ENCODE data around the gene DNAJB7.
"Not testable (repeated sequence)": the region's sequence is repeated elsewhere in the genome, so short reads cannot be mapped to it uniquely, and the experiment has no call there.

Gene DNAJB7

DNA sequence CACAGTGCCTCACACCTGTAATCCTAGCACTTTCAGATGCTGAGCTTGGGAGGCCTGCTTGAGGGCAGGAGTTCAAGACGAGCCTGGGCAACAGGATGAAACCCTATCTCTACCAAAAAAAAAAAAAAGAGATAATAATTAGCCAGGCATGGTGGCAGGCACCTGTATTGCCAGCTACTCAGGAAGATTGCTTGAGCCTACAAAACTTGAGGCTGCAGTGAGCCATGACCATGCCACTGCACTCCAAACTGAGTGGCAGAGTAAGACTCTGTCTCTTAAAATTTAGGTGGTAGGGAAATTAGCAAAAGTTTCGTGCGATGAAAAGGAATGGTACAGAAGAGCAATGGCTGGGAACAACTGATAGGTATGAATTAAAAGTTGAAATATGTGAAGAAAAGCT is 23.4 kb downstream of the DNAJB7 start:
- DNase-seq = no peak

DNA sequence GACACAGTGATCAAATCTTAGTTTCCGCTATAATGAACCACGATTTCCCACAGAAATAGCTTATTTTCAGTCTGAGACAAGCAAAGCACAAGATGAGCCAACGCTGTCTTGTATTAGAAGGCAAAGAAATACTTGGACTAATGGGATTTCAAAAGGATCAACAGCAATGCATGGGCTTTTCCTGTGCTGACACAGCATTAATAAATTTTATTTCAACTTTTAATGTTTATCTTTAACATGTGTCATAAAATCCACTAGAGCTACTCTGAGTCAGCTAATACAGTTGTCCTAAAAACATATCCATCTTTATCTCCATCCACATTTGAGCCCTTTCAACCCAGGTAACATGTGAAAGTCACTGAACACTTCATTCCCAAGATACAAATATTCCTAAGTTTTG is 27.3 kb downstream of the DNAJB7 start:
- no peak for DNase-seq

DNA sequence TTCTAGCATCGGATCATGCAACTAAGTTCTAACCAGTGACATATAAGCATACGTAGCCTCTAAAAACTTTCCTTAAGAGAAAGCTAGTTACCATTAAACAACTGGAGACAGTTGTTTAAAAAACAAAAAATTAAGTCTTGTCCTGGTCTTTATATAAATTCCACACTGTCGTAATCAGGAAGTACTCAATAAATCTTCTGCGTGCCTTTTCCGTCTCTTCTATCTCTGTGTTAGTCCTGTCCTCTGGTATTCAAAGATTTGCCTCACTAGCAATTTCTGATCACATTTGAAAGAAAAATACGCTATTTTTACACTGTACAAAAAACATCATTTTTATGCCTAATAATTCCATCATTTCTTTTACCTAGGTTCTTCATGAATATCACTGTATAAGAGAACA is 32.8 kb downstream of the DNAJB7 start:
- peak in 1 of 2 donors; percentile 4 for DNase-seq

DNA sequence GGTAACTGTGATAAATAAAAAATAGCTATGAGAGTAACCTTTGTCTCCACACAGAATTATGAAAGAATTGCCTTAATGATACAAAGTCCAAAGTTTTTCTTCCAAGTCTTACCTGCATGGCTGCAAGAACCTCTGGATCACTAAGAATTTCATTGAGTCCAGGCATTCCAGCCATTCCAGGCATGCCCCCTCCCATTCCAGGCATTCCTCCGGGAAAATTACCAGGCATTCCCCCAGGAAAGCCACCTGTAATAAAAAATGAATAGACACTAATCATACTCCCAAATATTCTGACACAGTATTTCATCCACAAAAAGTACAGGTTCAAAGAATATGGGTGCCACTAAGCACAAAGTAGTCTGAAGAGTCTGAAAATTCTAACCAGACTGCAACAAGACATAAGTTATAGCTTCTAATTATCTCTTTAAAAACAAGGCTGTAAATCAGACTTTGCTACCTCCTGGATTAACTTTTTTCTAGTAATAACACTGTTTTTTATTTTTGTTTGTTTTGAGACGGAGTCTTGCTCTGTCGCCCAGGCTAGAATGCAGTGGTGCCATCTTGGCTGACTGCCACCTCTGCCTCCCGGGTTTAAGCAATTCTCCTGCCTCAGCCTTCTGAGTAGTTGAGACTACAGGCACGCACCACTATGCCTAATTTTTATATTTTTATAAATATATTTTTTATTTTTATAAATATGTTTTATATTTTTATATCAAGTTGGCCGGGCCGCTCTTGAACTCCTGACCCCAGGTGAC is 34.8 kb downstream of the DNAJB7 start:
- DNase-seq = no peak

DNA sequence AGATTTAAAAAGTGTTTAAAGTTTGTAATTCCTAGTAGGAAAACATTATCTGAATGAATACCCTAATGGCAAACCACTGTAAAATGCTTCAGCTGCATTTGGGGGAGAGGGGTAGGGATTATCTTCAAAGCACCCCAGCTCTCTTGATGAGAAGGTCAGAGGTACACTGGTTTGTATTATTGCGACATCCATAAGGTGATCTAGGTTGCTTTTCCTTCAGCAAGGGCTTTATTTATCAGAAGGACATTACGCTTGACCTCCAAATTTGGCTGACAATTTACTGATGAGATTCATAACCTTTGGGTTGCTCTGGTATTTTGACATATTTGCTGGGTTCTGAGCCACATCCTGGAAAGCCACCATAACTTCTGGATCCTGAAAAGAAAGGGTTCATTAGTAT is 35.6 kb downstream of the DNAJB7 start:
- not testable (repeated sequence) for DNase-seq

DNA sequence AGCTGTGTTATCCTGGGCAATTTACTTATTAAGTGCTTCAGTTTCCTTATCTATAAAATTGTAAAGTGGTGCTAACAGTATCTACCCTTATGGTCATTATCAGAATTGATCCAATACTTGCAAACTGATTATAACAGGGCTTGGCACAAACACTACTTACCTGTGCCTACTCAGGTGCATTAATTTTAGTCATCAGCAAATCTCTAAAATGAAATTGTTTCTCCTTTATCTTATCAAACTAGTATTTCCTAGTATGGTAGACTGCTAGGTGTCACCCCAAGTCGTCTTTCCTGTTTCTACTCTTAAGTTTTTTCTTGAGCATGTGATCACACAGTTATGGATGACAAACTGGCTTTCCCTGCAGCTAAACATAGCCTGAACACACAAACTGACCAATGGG is 38.5 kb downstream of the DNAJB7 start:
- no peak for DNase-seq

DNA sequence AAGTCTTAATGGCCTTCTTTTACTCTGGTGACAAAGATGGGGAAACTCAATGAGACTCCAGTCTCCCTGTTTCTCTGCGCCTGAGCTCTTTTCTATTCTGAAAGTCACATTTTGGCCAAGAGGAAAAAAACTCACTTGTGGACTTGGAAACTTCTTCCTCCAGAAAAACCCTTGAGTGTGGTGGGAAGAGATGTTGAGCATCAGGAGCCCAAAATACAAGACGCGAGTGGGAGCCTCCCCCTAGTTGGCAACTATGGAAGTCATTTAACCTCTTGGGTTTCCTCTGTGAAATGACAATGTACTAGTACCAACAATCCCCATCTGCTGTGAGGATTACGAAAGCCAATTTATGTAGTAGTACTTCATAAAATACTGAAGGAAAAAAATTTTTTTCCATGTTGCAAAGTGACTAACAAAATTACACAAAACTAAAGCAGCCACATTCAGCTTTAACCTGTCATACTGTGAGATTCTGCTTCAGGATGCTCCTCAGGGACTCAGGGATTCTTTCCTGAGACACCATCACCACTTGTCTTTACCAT is 42.2 kb downstream of the DNAJB7 start:
- DNase-seq = no peak

DNA sequence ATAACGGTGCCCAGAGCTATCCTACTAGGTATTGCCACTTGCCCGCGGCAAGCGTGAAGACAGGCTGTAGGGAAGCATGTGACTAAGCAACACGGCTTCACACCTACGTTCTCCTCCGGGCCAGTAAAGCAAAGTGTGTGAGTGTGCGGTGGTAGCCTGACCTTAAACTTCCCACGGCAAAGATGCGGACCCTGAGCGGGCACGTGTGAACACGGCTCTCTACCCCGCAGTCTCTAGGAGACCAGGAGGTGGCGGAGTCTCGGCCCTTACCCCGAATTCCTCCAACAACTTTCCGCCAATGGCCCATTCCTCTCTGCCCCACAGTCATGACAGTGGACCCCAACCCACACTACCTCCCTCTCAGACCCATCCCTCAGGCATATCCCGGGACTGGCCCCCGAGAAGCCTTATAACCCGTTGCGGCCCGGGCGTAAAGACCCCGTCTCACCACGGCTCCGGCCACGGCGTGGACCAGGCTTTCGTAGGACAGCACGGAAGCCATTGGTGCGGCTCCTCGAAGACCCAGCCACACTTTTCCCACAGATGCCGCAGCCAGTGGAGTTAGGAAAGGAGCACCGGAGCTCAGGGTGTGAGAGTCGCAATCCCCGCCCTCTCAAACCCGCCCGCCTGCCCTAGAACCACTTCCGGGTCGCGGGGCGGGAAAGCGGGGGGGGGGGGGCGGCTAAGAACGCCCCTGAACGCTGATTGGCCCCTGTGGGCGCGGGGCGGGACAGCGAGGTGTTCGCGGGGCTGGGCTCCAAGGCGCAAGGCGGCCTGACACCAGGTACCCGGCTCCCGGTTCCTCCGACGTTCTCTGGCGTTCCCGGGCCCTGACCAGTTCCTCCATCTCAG is 42.9 kb downstream of the DNAJB7 start, which contains the start of gene SLC25A17:
Gene SLC25A17, minus strand, starts transcription at position 600 of the 852 bp plus-strand sequence. Its CDS starts 98 bp downstream, at position 502.
- peak; percentile 70 to 74 for DNase-seq

DNA sequence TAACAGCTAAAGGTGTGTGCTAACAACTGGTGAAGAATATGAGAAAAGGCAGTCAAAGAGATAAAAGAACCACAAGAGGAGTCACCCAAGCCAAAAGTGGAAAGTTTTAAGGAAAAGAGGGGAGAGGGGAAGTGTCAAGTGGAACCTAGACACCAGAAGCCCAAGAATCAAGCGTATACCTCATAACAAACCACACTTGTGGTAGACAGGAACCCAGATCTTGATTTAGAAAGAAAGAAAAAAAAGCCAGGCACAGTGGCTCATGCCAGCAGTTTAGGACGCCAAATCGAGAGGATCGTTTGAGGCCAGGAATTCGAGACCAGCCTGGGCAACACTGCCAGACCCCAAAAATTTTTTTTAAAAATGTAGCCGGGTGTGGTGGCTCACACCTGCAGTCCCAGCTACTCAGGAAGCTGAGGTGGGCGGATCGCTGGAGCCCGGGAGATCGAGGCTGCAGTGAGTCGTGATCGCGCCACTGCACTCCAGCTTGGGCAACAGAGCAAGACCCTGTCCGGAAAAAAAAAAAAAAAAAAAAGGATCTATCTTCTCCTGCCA is 43.6 kb downstream of the DNAJB7 start:
- peak in 1 of 2 donors; percentile 20 for DNase-seq

DNA sequence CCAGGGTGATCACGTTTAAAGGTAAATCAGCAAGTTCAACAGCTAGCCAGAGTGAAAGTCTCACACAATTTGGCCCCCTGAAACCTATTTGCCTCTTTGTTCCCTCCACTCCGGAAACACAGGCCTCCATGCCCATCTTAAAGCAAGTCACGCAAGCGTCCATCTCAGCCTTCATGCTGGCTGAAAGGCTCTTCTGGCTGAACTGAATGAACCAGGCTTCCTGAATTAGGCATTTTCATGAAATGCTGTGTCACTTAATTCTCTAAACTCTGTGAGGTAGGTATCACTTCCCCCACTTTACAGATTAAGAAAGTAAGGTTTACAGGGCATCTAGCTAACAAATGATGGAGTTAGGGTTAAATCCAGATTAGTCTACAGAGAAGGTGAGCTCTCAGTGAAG is 44.2 kb downstream of the DNAJB7 start:
- no peak for DNase-seq

DNA sequence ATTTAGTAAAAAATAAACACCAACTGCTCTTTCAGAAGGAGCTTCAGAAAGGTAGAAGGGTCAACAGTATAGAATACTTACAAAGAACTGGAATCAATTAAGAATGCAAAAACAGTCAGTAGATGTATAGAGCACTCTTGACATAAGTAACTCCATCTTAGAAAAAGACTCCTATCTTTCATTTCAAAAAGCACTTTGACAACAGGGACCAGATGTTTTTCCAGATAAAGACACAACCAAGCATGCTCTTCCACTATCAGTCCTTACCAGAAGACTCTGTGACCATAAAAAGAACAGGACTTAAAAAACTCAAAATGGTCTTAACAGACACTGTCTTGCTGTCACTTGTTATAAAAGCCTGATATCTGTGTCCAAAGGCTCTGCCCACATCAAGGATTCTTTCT is 48.0 kb downstream of the DNAJB7 start:
- DNase-seq = no peak
